Measurements from ENCODE around the gene EXOC6B. TPM values are rescaled to one million over a fixed set of nuclear protein-coding genes. Genes with fewer than 3 reads are reported as not detected.

The EXOC6B gene
- total RNA-seq, 4 donors from 2014 or later = 54.9 to 93.7 (median 64.6) TPM

DNA sequence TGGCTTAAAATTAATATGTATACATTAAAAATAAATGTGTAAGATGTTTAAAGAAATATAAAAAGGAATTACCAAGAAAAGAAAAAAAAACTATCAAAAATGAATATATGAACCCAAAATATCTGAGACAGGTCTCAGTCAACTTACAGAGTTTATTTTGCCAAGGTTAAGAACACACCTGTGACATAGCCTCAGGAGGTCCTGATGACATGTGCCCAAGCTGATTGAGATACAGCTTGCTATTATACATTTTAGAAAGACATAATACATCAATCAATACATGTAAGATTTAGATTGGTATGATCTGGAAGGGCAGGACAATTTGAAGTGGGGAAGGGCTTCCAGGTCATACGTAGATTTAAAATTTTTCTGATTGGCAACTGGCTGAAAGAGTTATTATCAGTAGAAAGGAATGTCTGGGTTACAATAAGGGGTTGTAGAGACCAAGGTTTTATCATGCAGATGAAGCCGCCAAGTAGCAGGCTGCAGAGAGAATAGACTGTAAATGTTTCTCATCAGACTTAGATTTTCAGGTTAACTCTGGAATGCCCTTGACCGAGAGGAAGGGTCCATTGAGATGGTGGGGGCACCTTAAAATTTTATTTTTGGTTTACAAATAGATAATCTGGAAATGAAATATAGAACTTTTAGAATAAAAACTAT is 74.7 kb downstream of the EXOC6B start:
- no peaks in the 10 kb centered on the region for H3K27me3 ChIP-seq
- H3K36me3 ChIP-seq = no peaks in the 10 kb centered on the region
- H3K4me3 ChIP-seq = no peak overlapping the region
- H3K4me1 ChIP-seq = no peaks in the 10 kb centered on the region
- no peak for DNase-seq
- no peak overlapping the region for H3K27ac ChIP-seq
- TF ChIP-seq, protein P1, sequence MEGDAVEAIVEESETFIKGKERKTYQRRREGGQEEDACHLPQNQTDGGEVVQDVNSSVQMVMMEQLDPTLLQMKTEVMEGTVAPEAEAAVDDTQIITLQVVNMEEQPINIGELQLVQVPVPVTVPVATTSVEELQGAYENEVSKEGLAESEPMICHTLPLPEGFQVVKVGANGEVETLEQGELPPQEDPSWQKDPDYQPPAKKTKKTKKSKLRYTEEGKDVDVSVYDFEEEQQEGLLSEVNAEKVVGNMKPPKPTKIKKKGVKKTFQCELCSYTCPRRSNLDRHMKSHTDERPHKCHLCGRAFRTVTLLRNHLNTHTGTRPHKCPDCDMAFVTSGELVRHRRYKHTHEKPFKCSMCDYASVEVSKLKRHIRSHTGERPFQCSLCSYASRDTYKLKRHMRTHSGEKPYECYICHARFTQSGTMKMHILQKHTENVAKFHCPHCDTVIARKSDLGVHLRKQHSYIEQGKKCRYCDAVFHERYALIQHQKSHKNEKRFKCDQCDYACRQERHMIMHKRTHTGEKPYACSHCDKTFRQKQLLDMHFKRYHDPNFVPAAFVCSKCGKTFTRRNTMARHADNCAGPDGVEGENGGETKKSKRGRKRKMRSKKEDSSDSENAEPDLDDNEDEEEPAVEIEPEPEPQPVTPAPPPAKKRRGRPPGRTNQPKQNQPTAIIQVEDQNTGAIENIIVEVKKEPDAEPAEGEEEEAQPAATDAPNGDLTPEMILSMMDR (IDR thresholded peaks at IDR 0.05) = no peak
- no peak for TF ChIP-seq POLR2A (IDR thresholded peaks at IDR 0.05)
- H3K9me3 ChIP-seq = no peaks in the 10 kb centered on the region

GRCh38 chr2:72750466-72750865 is 75.4 kb downstream of the EXOC6B start:
- Histone ChIP-seq H3K9me3 (no peaks in the 10 kb centered on the region), H3K27me3 (no peaks in the 10 kb centered on the region), H3K4me3 (no peak overlapping the region), H3K4me1 (no peaks in the 10 kb centered on the region), H3K27ac (no peak overlapping the region), H3K36me3 (no peaks in the 10 kb centered on the region)
- DNase-seq = no peak
- no peak for TF ChIP-seq POLR2A (IDR thresholded peaks at IDR 0.05)
- TF ChIP-seq, protein P1 (IDR thresholded peaks at IDR 0.05) = no peak

- no peak for TF ChIP-seq POLR2A (IDR thresholded peaks at IDR 0.05)
- TF ChIP-seq, protein P1 (IDR thresholded peaks at IDR 0.05) = no peak
- Histone ChIP-seq H3K9me3 (no peaks in the 10 kb centered on the region), H3K27ac (no peak overlapping the region), H3K4me3 (no peak overlapping the region), H3K36me3 (no peaks in the 10 kb centered on the region), H3K4me1 (no peaks in the 10 kb centered on the region), H3K27me3 (no peaks in the 10 kb centered on the region)
- no peak for DNase-seq
These were observed 78.5 kb downstream of the EXOC6B start for GRCh38 chr2:72747344-72747743.

GRCh38 chr2:72745679-72746368 is 80.0 kb downstream of the EXOC6B start:
- Histone ChIP-seq H3K27me3 (no peaks in the 10 kb centered on the region), H3K36me3 (no peaks in the 10 kb centered on the region), H3K4me3 (no peak overlapping the region), H3K4me1 (no peaks in the 10 kb centered on the region), H3K27ac (no peak overlapping the region), H3K9me3 (no peaks in the 10 kb centered on the region)
- no peak for DNase-seq
- TF ChIP-seq, protein P1 (IDR thresholded peaks at IDR 0.05) = peak in 5 of 6 experiments; percentile 26 to 79 (median 67)
- TF ChIP-seq POLR2A (IDR thresholded peaks at IDR 0.05) = no peak

DNA sequence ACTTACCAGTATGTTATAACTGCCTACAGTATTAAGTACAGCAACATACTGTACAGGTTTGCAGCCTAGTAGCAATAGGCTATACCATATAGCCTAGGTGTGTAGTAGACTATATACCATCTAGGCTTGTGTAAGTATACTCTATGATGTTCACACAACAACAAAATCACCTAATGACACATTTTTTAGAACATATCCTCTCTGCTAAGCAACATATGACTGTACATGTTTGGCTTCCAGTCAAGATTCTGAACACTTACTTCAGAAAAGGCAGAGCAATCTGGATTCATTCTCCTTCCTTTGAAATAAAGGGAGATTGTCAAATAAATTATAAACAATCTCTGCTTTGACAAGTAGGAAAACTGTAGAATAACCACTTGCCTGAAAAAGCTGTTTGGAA is 81.8 kb downstream of the EXOC6B start:
- Histone ChIP-seq H3K9me3 (no peaks in the 10 kb centered on the region), H3K36me3 (no peaks in the 10 kb centered on the region), H3K4me3 (no peak overlapping the region), H3K27me3 (no peaks in the 10 kb centered on the region), H3K27ac (no peak overlapping the region), H3K4me1 (no peaks in the 10 kb centered on the region)
- DNase-seq = no peak
- TF ChIP-seq, protein P1 (IDR thresholded peaks at IDR 0.05) = no peak
- TF ChIP-seq POLR2A (IDR thresholded peaks at IDR 0.05) = no peak
